ENCODE results near the gene LVRN. TPM values are rescaled to one million over a fixed set of nuclear protein-coding genes. Genes with fewer than 3 reads are reported as not detected.

The LVRN gene
- total RNA-seq, 6 donors from 2014 or later: 0.17 to 0.40 (median 0.30) TPM; not detected in 3

DNA sequence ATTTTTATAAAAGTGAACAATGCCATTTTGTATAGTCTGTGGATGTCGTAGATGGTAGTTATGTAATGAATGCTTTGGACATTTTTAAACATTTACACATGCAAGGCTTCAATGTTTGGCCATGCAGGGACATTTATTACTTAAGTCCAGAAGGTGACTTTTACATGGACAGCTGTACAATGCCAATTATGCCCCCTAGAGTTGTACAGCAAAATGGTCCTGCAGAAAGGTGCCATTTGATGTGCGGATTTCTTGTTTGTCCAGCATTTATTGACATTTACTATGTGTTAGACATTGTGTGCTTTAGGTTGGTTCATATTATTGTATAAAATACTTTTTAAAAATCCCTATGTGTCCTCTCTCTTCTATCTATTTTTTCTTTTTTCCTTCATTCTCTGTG lies 100.1 kb downstream of the LVRN start:
- H3K4me1 ChIP-seq: no peaks in the 10 kb centered on the region
- H3K36me3 ChIP-seq: no peaks in the 10 kb centered on the region
- no peaks in the 10 kb centered on the region for H3K9me3 ChIP-seq
- no peak for TF ChIP-seq EP300 (IDR thresholded peaks at IDR 0.05)
- no peak for TF ChIP-seq POLR2A (IDR thresholded peaks at IDR 0.05)
- no peak for TF ChIP-seq POLR2AphosphoS5 (IDR thresholded peaks at IDR 0.05)
- TF ChIP-seq, protein P1, sequence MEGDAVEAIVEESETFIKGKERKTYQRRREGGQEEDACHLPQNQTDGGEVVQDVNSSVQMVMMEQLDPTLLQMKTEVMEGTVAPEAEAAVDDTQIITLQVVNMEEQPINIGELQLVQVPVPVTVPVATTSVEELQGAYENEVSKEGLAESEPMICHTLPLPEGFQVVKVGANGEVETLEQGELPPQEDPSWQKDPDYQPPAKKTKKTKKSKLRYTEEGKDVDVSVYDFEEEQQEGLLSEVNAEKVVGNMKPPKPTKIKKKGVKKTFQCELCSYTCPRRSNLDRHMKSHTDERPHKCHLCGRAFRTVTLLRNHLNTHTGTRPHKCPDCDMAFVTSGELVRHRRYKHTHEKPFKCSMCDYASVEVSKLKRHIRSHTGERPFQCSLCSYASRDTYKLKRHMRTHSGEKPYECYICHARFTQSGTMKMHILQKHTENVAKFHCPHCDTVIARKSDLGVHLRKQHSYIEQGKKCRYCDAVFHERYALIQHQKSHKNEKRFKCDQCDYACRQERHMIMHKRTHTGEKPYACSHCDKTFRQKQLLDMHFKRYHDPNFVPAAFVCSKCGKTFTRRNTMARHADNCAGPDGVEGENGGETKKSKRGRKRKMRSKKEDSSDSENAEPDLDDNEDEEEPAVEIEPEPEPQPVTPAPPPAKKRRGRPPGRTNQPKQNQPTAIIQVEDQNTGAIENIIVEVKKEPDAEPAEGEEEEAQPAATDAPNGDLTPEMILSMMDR (IDR thresholded peaks at IDR 0.05): no peak
- no peak for ATAC-seq (ENCODE audit: low FRiP score in 2 of 2)
- H3K4me3 ChIP-seq: no peak overlapping the region
- 86% methylated on average over 2 of the region's 2 CpGs for WGBS, 2 donors
- no peak overlapping the region for H3K27ac ChIP-seq
- H3K27me3 ChIP-seq: no peaks in the 10 kb centered on the region
- no peak for DNase-seq

DNA sequence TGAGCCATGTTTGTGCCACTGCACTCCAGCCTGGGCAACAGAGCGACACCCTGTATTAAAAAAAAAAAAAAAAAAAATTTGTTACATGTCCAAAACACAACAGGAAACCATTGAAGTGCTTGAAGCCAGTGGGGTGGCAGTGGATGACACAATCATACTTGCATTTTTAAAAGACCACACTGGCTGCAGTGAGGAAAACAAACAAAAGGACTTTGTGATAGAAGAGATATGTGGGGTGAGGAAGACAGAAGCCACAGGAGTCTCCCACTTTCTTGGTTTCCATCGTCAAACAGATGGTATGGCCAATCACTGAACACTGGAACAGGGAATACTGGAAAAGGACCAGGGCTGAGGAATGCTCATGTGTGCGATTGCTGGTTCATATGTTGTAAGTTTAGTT lies 101.7 kb downstream of the LVRN start:
- Histone ChIP-seq H3K4me1 (no peaks in the 10 kb centered on the region), H3K4me3 (no peak overlapping the region), H3K27ac (no peak overlapping the region), H3K36me3 (no peaks in the 10 kb centered on the region), H3K9me3 (no peaks in the 10 kb centered on the region), H3K27me3 (no peaks in the 10 kb centered on the region)
- TF ChIP-seq POLR2AphosphoS5 (IDR thresholded peaks at IDR 0.05): no peak
- TF ChIP-seq, protein P1 (IDR thresholded peaks at IDR 0.05): no peak
- no peak for TF ChIP-seq EP300 (IDR thresholded peaks at IDR 0.05)
- no peak for TF ChIP-seq POLR2A (IDR thresholded peaks at IDR 0.05)
- WGBS, 2 donors: 88 to 89% methylated on average over 3 of the region's 3 CpGs
- no peak for DNase-seq
- no peak for ATAC-seq (ENCODE audit: low FRiP score in 2 of 2)

DNA sequence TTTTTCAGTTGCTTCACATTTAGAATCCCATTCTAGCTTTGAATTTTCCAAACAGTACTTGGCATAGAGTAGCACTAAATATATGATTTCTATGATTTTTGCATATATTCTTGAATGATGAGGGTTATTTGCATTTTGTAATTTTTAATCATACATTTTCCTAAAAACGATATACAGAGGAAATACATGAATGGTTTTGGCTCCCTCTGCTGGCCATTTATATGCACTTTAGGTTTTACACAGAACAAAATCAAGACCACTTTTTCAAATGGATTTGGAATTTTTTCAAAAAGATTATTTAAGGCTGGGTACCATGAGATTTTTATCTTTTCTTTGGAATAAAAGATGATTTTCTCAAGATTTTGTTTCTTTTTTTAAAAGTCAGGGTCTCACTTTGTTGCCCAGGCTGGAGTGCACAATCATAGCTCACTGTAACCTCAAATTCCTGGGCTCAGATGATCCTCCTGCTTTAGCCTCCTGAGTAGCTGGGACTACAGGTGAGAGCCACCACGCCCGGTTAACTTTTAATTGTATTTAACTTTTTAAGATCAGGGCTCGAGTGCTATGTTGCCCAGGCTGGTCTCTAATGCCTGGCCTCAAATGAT lies 105.9 kb downstream of the LVRN start:
- TF ChIP-seq, protein P1 (IDR thresholded peaks at IDR 0.05): peak; percentile 48 to 78 (median 68)
- TF ChIP-seq EP300 (IDR thresholded peaks at IDR 0.05): no peak
- no peak for DNase-seq
- Histone ChIP-seq H3K27me3 (no peaks in the 10 kb centered on the region), H3K27ac (no peak overlapping the region), H3K4me3 (no peak overlapping the region), H3K36me3 (no peaks in the 10 kb centered on the region), H3K9me3 (no peaks in the 10 kb centered on the region), H3K4me1 (no peaks in the 10 kb centered on the region)
- 11 to 28% methylated on average over 4 of the region's 4 CpGs for WGBS, 2 donors
- peak in 1 of 2 donors; percentile 75 for ATAC-seq (ENCODE audit: low FRiP score in 2 of 2)

DNA sequence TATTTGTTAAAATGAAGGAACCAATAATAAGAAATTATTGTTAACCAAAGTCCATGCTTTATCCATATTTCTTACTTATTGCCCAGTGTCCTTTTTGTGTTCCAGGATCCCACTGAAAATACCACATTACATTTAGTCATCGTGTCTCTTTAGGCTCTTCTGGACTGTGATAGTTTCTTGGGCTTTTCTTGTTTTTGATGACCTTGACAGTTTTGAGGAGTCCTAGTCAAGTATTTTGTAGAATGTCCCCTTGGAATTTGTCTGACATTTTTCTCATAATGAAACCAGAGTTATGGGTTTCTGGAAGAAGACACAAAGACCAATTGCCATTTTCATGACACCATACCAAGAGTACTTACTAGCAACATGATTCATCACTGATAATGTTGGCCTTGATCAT lies 108.9 kb downstream of the LVRN start:
- no peak overlapping the region for H3K27ac ChIP-seq
- H3K27me3 ChIP-seq: no peaks in the 10 kb centered on the region
- DNase-seq (no peak), ATAC-seq (ENCODE audit: low FRiP score in 2 of 2) (no peak)
- H3K4me1 ChIP-seq: no peaks in the 10 kb centered on the region
- no peaks in the 10 kb centered on the region for H3K9me3 ChIP-seq
- TF ChIP-seq POLR2AphosphoS5 (IDR thresholded peaks at IDR 0.05) (no peak), POLR2A (IDR thresholded peaks at IDR 0.05) (no peak), EP300 (IDR thresholded peaks at IDR 0.05) (no peak)
- TF ChIP-seq, protein P1 (IDR thresholded peaks at IDR 0.05): no peak
- H3K36me3 ChIP-seq: no peaks in the 10 kb centered on the region
- 92 to 100% methylated on average over 1 of the region's 1 CpG for WGBS, 2 donors
- H3K4me3 ChIP-seq: no peak overlapping the region

DNA sequence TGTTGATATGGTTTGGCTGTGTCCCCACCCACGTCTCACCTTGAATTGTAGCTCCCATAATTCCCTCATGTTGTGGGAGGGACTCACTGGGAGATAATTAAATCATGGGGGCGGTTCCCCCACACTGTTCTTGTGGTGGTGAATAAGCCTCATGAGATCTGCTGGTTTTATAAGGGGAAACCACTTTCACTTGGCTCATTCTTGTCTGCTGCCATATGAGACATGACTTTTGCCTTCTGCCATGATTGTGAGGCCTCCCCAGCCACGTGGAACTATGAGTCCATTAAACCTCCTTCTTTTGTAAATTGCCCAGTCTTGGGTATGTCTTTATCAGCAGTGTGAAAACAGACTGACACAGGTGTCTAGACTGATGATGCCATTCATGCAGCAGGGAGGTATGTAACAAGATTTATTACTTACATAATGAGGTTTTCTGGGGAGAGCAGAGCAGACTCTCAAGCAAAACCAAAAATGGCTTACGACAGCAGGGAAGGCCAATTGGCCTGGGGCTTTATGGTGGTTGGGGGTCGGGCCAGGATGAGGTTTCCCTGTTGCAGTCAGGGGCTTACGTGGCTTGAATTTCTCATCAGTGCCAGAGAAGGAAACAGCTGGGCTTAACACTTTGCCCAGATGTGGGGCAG lies 113.0 kb downstream of the LVRN start:
- H3K4me3 ChIP-seq: no peak overlapping the region
- no peaks in the 10 kb centered on the region for H3K9me3 ChIP-seq
- H3K4me1 ChIP-seq: no peaks in the 10 kb centered on the region
- no peaks in the 10 kb centered on the region for H3K36me3 ChIP-seq
- WGBS, 2 donors: 69 to 71% methylated on average over 6 of the region's 6 CpGs
- TF ChIP-seq, protein P1 (IDR thresholded peaks at IDR 0.05): no peak
- TF ChIP-seq POLR2AphosphoS5 (IDR thresholded peaks at IDR 0.05): no peak
- TF ChIP-seq EP300 (IDR thresholded peaks at IDR 0.05): no peak
- no peak for TF ChIP-seq POLR2A (IDR thresholded peaks at IDR 0.05)
- H3K27me3 ChIP-seq: no peaks in the 10 kb centered on the region
- DNase-seq (no peak), ATAC-seq (ENCODE audit: low FRiP score in 2 of 2) (no peak)
- H3K27ac ChIP-seq: no peak overlapping the region
